A673 (cell line): Measurements from ENCODE around the gene EBLN2. TPM values are rescaled to one million over a fixed set of nuclear protein-coding genes. Genes with fewer than 3 reads are reported as not detected.

Experiments used
- BruUV-seq: library from RNA; stranded (reverse); fragments of 400-500 nt; replicated peaks from 2 replicates; lab custom pipeline; 2021; lab: Mats Ljungman, UMichigan
- CTCF ChIA-PET: fragments of 300-600 bp; sonication (Branson Sonifier 250); formaldehyde crosslinking; loops from one replicate; lab custom pipeline; 2022; ENCODE audit warnings: antibody characterized with exemption; lab: Charles Lee
- POLR2A ChIA-PET: fragments of 300-600 bp; sonication (Branson Sonifier 250); formaldehyde crosslinking; loops from one replicate; lab custom pipeline; 2022; ENCODE audit warnings: antibody characterized with exemption; ENCODE audit not compliant: low non-redundant PET; lab: Charles Lee
- DNase-seq: peaks from one replicate; pipeline ENCODE4 v3.0.0-alpha.2; 2015; ENCODE audit warnings: low spot score
- H3K27ac ChIP-seq: fragments of 200-600 bp; sonication (generic); 2 replicates; pipeline ENCODE4 v1.5.1; 2016; ENCODE audit warnings: mixed run types, low read depth, mild to moderate bottlenecking, mixed read lengths, antibody characterized with exemption, low read length; ENCODE audit not compliant: poor library complexity, severe bottlenecking
- H3K27me3 ChIP-seq: fragments of 200-600 bp; sonication (generic); replicated peaks from 2 replicates; pipeline ENCODE4 v1.6.1; 2017; ENCODE audit warnings: mixed run types, low read depth, mild to moderate bottlenecking, mixed read lengths, antibody characterized with exemption, low read length; ENCODE audit not compliant: insufficient read depth, poor library complexity
- H3K36me3 ChIP-seq: fragments of 200-600 bp; sonication (generic); 2 replicates; pipeline ENCODE4 v1.6.1; 2016; ENCODE audit warnings: mixed run types, mild to moderate bottlenecking, mixed read lengths, antibody characterized with exemption, low read length; ENCODE audit not compliant: insufficient read depth, poor library complexity, severe bottlenecking
- H3K4me1 ChIP-seq: fragments of 200-600 bp; sonication (generic); 2 replicates; pipeline ENCODE4 v1.6.1; 2017; ENCODE audit warnings: mixed run types, mild to moderate bottlenecking, mixed read lengths, antibody characterized with exemption, low read length; ENCODE audit not compliant: insufficient read depth, poor library complexity, severe bottlenecking
- H3K4me3 ChIP-seq: fragments of 200-600 bp; sonication (generic); 2 replicates; pipeline ENCODE4 v1.5.1; 2016; ENCODE audit warnings: low read depth, mixed run types, mild to moderate bottlenecking, mixed read lengths, low read length; ENCODE audit not compliant: poor library complexity, severe bottlenecking
- H3K9me3 ChIP-seq: fragments of 200-600 bp; sonication (generic); 2 replicates; pipeline ENCODE4 v1.6.1; 2016; ENCODE audit warnings: mixed run types, low read depth, mild to moderate bottlenecking, mixed read lengths, antibody characterized with exemption, low read length; ENCODE audit not compliant: poor library complexity, severe bottlenecking
- CTCF ChIP-seq: fragments of 300-800, 200-600 bp; sonication (generic); conservative IDR thresholded peaks from 2 replicates; pipeline ENCODE4 v1.5.1; 2017; ENCODE audit warnings: low read depth, mild to moderate bottlenecking, antibody characterized with exemption, low read length, moderate library complexity, mixed read lengths
- EZH2 ChIP-seq: fragments of 200-600 bp; sonication (generic); IDR thresholded peaks from 2 replicates; pipeline ENCODE4 v1.6.1; 2017; ENCODE audit warnings: borderline replicate concordance, low read depth, mild to moderate bottlenecking, mixed read lengths, antibody characterized with exemption, low read length; ENCODE audit not compliant: poor library complexity, severe bottlenecking
- intact Hi-C: fragments of 100-400 bp; cut with micrococcal nuclease; formaldehyde crosslinking; loops from one replicate; pipeline ENCODE4 v1.10.0; 2022; ENCODE audit not compliant: unreplicated experiment
- total RNA-seq: library from RNA; stranded (reverse); gene quantifications from 2 replicates; pipeline ENCODE4 v1.2.3, GENCODE V29; 2021

Gene EBLN2
- total RNA-seq, 1 experiment from 2014 or later, result 2.2 TPM

GRCh38 chr3:73043414-73043813 lies 18.0 kb upstream of the EBLN2 start:
- Histone ChIP-seq H3K4me1 (peaks cover 10% of the 10 kb centered on the region), H3K36me3 (no peaks in the 10 kb centered on the region), H3K27ac (no peak overlapping the region), H3K9me3 (no peaks in the 10 kb centered on the region), H3K4me3 (no peak overlapping the region), H3K27me3 (no peaks in the 10 kb centered on the region)
- POLR2A ChIA-PET, result no interaction called here
- no TSS peak for BruUV-seq
- no peak for TF ChIP-seq EZH2
- no peak for TF ChIP-seq CTCF
- CTCF ChIA-PET, result no interaction called here
- intact Hi-C loops, result no loop called here
- DNase-seq, result no peak

- no peaks in the 10 kb centered on the region for H3K9me3 ChIP-seq
- no TSS peak for BruUV-seq
- ChIA-PET CTCF (no interaction called here), POLR2A (no interaction called here)
- TF ChIP-seq CTCF, result no peak
- TF ChIP-seq EZH2, result no peak
- no peak overlapping the region for H3K27ac ChIP-seq
- intact Hi-C loops, result loop anchor here (5.0 kb wide), 1 partner anchor 48 kb away; the partner anchor contains the start of gene PPP4R2
- no peaks in the 10 kb centered on the region for H3K27me3 ChIP-seq
- H3K4me3 ChIP-seq, result no peak overlapping the region
- no peak for DNase-seq
- no peaks in the 10 kb centered on the region for H3K36me3 ChIP-seq
- peaks cover 6% of the 10 kb centered on the region for H3K4me1 ChIP-seq
These were observed 16.1 kb upstream of the EBLN2 start for GRCh38 chr3:73045391-73045790.

- H3K27me3 ChIP-seq, result no peaks in the 10 kb centered on the region
- no peak overlapping the region for H3K4me3 ChIP-seq
- H3K4me1 ChIP-seq, result peaks cover 3% of the 10 kb centered on the region
- ChIA-PET CTCF (no interaction called here), POLR2A (no interaction called here)
- no peaks in the 10 kb centered on the region for H3K36me3 ChIP-seq
- TF ChIP-seq EZH2 (no peak), CTCF (no peak)
- BruUV-seq, result no TSS peak
- no peak for DNase-seq
- no peaks in the 10 kb centered on the region for H3K9me3 ChIP-seq
- intact Hi-C loops, result loop anchor here (5.0 kb wide), 1 partner anchor 49 kb away; the partner anchor contains the start of gene PPP4R2
- no peak overlapping the region for H3K27ac ChIP-seq
These were observed 15.3 kb upstream of the EBLN2 start for GRCh38 chr3:73046195-73046594.
